ENCODE data around the gene GPATCH8. TPM values are rescaled to one million over a fixed set of nuclear protein-coding genes. Genes with fewer than 3 reads are reported as not detected.

GPATCH8 gene
- total RNA-seq, 1 donor from 2014 or later, result 16.6 TPM

DNA sequence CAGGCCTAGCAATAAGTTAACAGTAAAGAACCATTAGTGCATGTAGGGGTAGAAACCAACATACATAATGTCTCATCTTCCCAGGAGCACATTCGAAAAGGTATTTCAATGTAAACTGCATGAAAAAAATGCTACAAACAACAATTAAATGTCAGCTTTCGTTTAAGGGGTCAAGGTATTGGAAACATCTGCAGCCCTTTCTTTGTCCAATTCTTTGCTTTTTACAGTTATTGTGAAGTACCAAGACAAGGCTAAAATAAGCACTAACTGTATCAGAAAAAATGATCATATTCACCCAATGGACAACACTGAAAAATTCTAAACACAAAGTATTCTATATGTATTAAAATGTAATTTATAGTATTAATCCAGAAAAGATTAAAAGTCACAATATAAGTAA is 37.9 kb downstream of the GPATCH8 start:
- intact Hi-C loops (cut with micrococcal nuclease), result no loop called here
- Histone ChIP-seq H3K9me3 (replicated peaks) (no peaks in the 10 kb centered on the region), H3K4me3 (no peak overlapping the region), H3K27ac (replicated peaks) (no peak overlapping the region), H3K4me1 (peaks cover 24% of the 10 kb centered on the region), H3K36me3 (peaks cover 11% of the 10 kb centered on the region), H3K27me3 (ENCODE audit: low read depth) (no peaks in the 10 kb centered on the region)
- no peak for TF ChIP-seq CTCF (IDR thresholded peaks at IDR 0.05; ENCODE audit: borderline replicate concordance)
- DNase-seq, result no peak

GRCh38 chr17:44464037-44464436 is 39.2 kb downstream of the GPATCH8 start:
- Histone ChIP-seq H3K27ac (replicated peaks) (no peak overlapping the region), H3K4me1 (peaks cover 24% of the 10 kb centered on the region), H3K4me3 (no peak overlapping the region), H3K27me3 (ENCODE audit: low read depth) (no peaks in the 10 kb centered on the region), H3K36me3 (peaks cover 11% of the 10 kb centered on the region), H3K9me3 (replicated peaks) (no peaks in the 10 kb centered on the region)
- intact Hi-C loops (cut with micrococcal nuclease), result no loop called here
- no peak for TF ChIP-seq CTCF (IDR thresholded peaks at IDR 0.05; ENCODE audit: borderline replicate concordance)
- DNase-seq, result no peak

- no peak overlapping the region for H3K4me3 ChIP-seq
- H3K27me3 ChIP-seq (ENCODE audit: low read depth), result no peaks in the 10 kb centered on the region
- no peak for TF ChIP-seq CTCF (IDR thresholded peaks at IDR 0.05; ENCODE audit: borderline replicate concordance)
- no peak for DNase-seq
- no peaks in the 10 kb centered on the region for H3K9me3 ChIP-seq (replicated peaks)
- H3K4me1 ChIP-seq, result no peaks in the 10 kb centered on the region
- no peaks in the 10 kb centered on the region for H3K36me3 ChIP-seq
- intact Hi-C loops (cut with micrococcal nuclease), result no loop called here
- H3K27ac ChIP-seq (replicated peaks), result no peak overlapping the region
Measured at GRCh38 chr17:44451832-44452231, 51.4 kb downstream of the GPATCH8 start.

- intact Hi-C loops (cut with micrococcal nuclease), result no loop called here
- no peaks in the 10 kb centered on the region for H3K9me3 ChIP-seq (replicated peaks)
- no peaks in the 10 kb centered on the region for H3K36me3 ChIP-seq
- H3K27me3 ChIP-seq (ENCODE audit: low read depth), result no peaks in the 10 kb centered on the region
- no peaks in the 10 kb centered on the region for H3K4me1 ChIP-seq
- DNase-seq, result no peak
- no peak for TF ChIP-seq CTCF (IDR thresholded peaks at IDR 0.05; ENCODE audit: borderline replicate concordance)
- H3K27ac ChIP-seq (replicated peaks), result no peak overlapping the region
- no peak overlapping the region for H3K4me3 ChIP-seq
Measured at GRCh38 chr17:44451016-44451627, 52.1 kb downstream of the GPATCH8 start.

DNA sequence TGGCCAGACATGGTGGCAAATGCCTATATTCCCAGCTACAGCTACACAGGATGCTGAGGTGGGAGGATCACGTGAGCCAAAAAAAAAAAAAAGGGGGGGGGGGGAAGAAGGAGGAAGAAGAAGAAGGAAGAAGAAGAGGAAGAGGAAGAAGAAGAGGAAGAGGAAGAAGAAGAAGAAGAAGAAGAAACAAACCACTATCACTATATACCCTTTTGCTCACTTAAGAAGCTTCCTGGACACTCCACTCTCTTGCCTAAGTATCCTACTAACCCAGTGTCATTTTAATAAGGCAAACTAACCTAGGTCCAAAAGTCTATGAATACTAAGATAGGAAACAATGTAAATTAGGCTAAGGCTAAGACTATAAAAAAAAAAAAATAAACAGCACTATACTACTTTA is 54.8 kb downstream of the GPATCH8 start:
- Histone ChIP-seq H3K9me3 (replicated peaks) (no peaks in the 10 kb centered on the region), H3K4me1 (no peaks in the 10 kb centered on the region), H3K4me3 (no peak overlapping the region), H3K36me3 (no peaks in the 10 kb centered on the region), H3K27me3 (ENCODE audit: low read depth) (no peaks in the 10 kb centered on the region), H3K27ac (replicated peaks) (no peak overlapping the region)
- no peak for TF ChIP-seq CTCF (IDR thresholded peaks at IDR 0.05; ENCODE audit: borderline replicate concordance)
- no peak for DNase-seq
- intact Hi-C loops (cut with micrococcal nuclease), result no loop called here

All from left ventricle myocardium inferior (tissue), 1 donor.